Thyroid gland (tissue), 4 donors: ENCODE data around the gene ANKZF1. TPM values are rescaled to one million over a fixed set of nuclear protein-coding genes. Genes with fewer than 3 reads are reported as not detected.

Experiments used
- DNase-seq, 2 donors: peaks; one replicate each; pipeline ENCODE4 v3.0.0-alpha.2; 2019
- H3K27ac ChIP-seq, 3 donors: fragments of 200-600 bp; sonication (generic); 1 replicate in 2 of 3; 2 replicates in 1 of 3; pipeline ENCODE4 v1.5.1; 2016 to 2019; ENCODE audit warnings: mild to moderate bottlenecking in 1 of 3, moderate library complexity in 1 of 3
- H3K27me3 ChIP-seq: fragments of 200-600 bp; sonication (generic); one replicate; pipeline ENCODE4 v1.5.1; 2019
- H3K36me3 ChIP-seq, 2 donors: fragments of 200-600 bp; sonication (generic); one replicate each; pipeline ENCODE4 v1.5.1; 2016 to 2019
- H3K4me1 ChIP-seq, 2 donors: fragments of 200-600 bp; sonication (generic); one replicate each; pipeline ENCODE4 v1.5.1; 2017 to 2019
- H3K4me3 ChIP-seq, 3 donors: fragments of 200-600 bp; sonication (generic); replicated peaks in 1 of 3; 1 replicate in 2 of 3; 2 replicates in 1 of 3; pipeline ENCODE4 v1.5.1; 2016; ENCODE audit warnings: mild to moderate bottlenecking in 1 of 3
- H3K9me3 ChIP-seq: fragments of 200-600 bp; sonication (generic); one replicate; pipeline ENCODE4 v1.5.1; 2017
- POLR2A ChIP-seq, 2 donors: fragments of 450-650 bp; IDR thresholded peaks; one replicate each; pipeline ENCODE4 v1.6.1; 2017; ENCODE audit warnings: antibody characterized with exemption in 2 of 2, mild to moderate bottlenecking in 2 of 2, moderate library complexity in 1 of 2
- WGBS, 2 donors: methylation state at CpG; one replicate each; pipeline ENCODE4 v1.1.5; 2017; 5-methylcytosine and 5-hydroxymethylcytosine counted together
- intact Hi-C: fragments of 100-400 bp; cut with DNase I; formaldehyde crosslinking; loops from one replicate; pipeline ENCODE4 v1.15.1; 2023
- total RNA-seq, 4 donors: library from RNA; depleted of rRNA; stranded (reverse); fragments of >200 nt; gene quantifications; one replicate each; pipeline ENCODE4 v1.2.3, GENCODE V29; 2016
- TF ChIP-seq, protein P1 (sequence below), 6 experiments: fragments of 200-600 bp in 3 of 6; fragments of 450-650 bp in 3 of 6; sonication (generic) in 3 of 6; IDR thresholded peaks; one replicate each; pipeline ENCODE4 v1.5.1; 2016 to 2019; ENCODE audit warnings: antibody characterized with exemption in 6 of 6, mild to moderate bottlenecking in 2 of 6, inconsistent platforms in 1 of 6, moderate library complexity in 1 of 6

Gene ANKZF1
- total RNA-seq, 4 donors from 2014 or later = 38.1 to 66.4 (median 45.5) TPM

DNA sequence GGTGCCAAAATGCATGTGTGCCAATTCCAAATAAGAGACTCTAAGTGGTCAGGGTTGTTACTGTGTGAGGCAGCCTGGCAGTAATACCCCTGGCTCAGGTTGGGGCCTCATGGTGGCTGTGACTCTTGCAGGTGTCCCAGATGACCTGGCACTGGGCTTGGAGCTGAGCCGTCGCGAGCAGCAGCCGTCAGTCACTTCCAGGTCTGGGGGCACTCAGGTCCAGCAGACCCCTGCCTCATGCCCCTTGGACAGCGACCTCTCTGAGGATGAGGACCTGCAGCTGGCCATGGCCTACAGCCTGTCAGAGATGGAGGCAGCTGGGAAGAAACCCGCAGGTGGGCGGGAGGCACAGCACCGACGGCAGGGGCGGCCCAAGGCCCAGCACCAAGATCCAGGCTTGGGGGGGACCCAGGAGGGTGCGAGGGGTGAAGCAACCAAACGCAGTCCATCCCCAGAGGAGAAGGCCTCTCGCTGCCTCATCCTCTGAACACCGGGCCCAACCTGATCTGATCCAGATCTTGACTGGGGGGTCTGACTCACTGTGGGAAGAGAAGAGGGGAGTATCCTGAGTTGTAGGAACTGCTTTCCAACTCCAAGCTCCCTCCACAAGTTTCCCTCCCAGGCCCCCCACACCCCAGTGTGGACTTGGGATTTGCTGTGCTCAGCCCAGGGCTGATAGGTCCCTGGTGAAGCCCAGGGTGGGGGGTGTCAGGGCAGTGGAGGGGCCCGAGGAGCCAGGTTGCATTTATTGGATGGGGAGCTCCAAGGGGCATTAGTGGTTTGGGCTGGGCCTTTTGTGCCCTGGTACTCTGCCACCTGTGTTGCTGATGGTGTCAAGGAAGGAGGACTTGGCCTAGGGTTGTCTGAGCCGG, 55.1 kb downstream of the ANKZF1 start:
- intact Hi-C loops = loop anchor here (5.0 kb wide), 1 partner anchor 37 kb away; the partner anchor contains the start of genes GLB1L and STK16
- no peak overlapping the region for H3K4me3 ChIP-seq
- WGBS, 2 donors = 88 to 94% methylated on average over 9 to 15 of the region's 16 CpGs
- H3K27me3 ChIP-seq = no peaks in the 10 kb centered on the region
- peaks cover 5 to 16% of the 10 kb centered on the region in 2 donors for H3K4me1 ChIP-seq
- no peaks in the 10 kb centered on the region for H3K9me3 ChIP-seq
- TF ChIP-seq, protein P1, sequence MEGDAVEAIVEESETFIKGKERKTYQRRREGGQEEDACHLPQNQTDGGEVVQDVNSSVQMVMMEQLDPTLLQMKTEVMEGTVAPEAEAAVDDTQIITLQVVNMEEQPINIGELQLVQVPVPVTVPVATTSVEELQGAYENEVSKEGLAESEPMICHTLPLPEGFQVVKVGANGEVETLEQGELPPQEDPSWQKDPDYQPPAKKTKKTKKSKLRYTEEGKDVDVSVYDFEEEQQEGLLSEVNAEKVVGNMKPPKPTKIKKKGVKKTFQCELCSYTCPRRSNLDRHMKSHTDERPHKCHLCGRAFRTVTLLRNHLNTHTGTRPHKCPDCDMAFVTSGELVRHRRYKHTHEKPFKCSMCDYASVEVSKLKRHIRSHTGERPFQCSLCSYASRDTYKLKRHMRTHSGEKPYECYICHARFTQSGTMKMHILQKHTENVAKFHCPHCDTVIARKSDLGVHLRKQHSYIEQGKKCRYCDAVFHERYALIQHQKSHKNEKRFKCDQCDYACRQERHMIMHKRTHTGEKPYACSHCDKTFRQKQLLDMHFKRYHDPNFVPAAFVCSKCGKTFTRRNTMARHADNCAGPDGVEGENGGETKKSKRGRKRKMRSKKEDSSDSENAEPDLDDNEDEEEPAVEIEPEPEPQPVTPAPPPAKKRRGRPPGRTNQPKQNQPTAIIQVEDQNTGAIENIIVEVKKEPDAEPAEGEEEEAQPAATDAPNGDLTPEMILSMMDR (IDR thresholded peaks at IDR 0.05) = no peak
- no peak for TF ChIP-seq POLR2A (IDR thresholded peaks at IDR 0.05)
- H3K36me3 ChIP-seq = peaks cover 42% of the 10 kb centered on the region in 2 donors
- DNase-seq = no peak
- no peak overlapping the region for H3K27ac ChIP-seq

DNA sequence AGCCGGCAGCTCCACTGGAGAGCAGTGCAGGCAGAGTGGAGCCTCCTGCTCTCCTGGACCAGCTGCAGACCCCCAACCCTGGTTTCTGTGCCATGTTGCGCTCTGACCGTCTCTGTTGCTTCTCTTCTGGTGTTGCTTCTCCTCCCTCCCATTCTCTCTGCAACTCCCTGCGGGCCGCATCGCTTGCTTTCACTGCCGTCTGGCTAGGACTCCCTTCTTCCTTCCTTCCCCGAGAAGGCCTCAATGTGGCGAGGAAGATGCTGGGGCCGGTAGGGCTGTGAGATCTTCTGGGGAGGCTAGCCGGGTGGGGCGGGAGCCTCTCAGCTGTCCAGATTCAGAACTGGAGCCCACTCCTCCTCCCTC, 55.7 kb downstream of the ANKZF1 start:
- Histone ChIP-seq H3K4me3 (no peak overlapping the region), H3K27me3 (no peaks in the 10 kb centered on the region), H3K4me1 (peaks cover 0 to 13% of the 10 kb centered on the region in 2 donors), H3K36me3 (peaks cover 42% of the 10 kb centered on the region in 2 donors), H3K27ac (no peak overlapping the region), H3K9me3 (no peaks in the 10 kb centered on the region)
- no peak for DNase-seq
- 92 to 94% methylated on average over 12 of the region's 12 CpGs for WGBS, 2 donors
- intact Hi-C loops = no loop called here
- TF ChIP-seq POLR2A (IDR thresholded peaks at IDR 0.05) = no peak
- TF ChIP-seq, protein P1 (IDR thresholded peaks at IDR 0.05) = no peak

DNA sequence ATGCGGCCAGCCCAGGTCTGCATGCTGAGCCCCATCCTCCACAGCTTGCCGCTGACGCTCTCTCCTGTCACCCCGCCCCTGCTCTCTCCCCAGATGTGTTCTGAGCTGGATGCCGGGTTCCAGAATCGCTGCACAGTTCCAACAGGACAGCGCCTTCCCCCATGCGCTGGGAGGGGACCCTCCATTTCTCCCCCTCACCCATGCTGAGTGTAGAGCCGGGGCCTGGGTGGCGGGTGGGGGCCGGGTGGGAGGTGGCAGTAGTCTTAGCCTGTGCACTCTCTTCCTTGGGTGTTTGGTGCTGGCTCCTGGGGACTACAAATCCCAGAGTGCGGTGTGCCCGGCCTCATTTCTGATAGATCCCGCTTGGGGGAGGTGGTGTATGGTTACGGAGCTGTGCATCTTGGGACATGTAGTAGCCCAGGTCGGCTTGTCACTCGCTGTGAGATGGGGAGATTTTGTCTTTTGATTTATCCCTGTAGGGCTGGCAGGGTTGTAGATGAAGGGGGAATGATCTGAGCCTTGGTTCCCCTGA, 56.4 kb downstream of the ANKZF1 start:
- H3K27me3 ChIP-seq = no peaks in the 10 kb centered on the region
- TF ChIP-seq, protein P1 (IDR thresholded peaks at IDR 0.05) = no peak
- H3K4me3 ChIP-seq = no peak overlapping the region
- H3K4me1 ChIP-seq = peaks cover 0 to 11% of the 10 kb centered on the region in 2 donors
- H3K36me3 ChIP-seq = peaks cover 37 to 42% of the 10 kb centered on the region in 2 donors
- DNase-seq = no peak
- intact Hi-C loops = no loop called here
- 78 to 93% methylated on average over 11 to 14 of the region's 17 CpGs for WGBS, 2 donors
- H3K27ac ChIP-seq = no peak overlapping the region
- no peaks in the 10 kb centered on the region for H3K9me3 ChIP-seq

Other genes starting within 250 kb of the ANKZF1 start
- gene FEV, start 244.6 kb upstream of the ANKZF1 start, total RNA-seq = not detected
- gene CRYBA2, start 236.4 kb upstream of the ANKZF1 start, total RNA-seq = not detected
- 1 to 10 TPM in 1 of 4 donors, under 1 TPM in 2, not detected in 1; under 0.01 to 1.3 (median 0.78) TPM for gene CFAP65, start 188.3 kb upstream of the ANKZF1 start, total RNA-seq
- under 1 TPM in 1 of 4 donors, not detected in 3; 0.34 TPM for gene IHH, start 168.9 kb upstream of the ANKZF1 start, total RNA-seq
- 10 to 100 TPM in 3 of 4 donors, 1 to 10 TPM in 1; 8.6 to 13.8 (median 11.9) TPM for gene NHEJ1, start 69.0 kb upstream of the ANKZF1 start, total RNA-seq
- gene SLC23A3, start 59.8 kb upstream of the ANKZF1 start, total RNA-seq = 1 to 10 TPM; 1.1 to 3.9 (median 3.4) TPM
- gene CNPPD1, start 52.9 kb upstream of the ANKZF1 start, total RNA-seq = 100 to 1,000 TPM in 1 of 4 donors, 10 to 100 TPM in 3; 48.2 to 115 (median 65.0) TPM
- 100 to 1,000 TPM in 2 of 4 donors, 10 to 100 TPM in 2; 82.3 to 122 (median 100) TPM for gene RETREG2, start 51.5 kb upstream of the ANKZF1 start, total RNA-seq
- 100 to 1,000 TPM in 2 of 4 donors, 10 to 100 TPM in 2; 78.7 to 131 (median 92.0) TPM for gene ZFAND2B, start 23.0 kb upstream of the ANKZF1 start, total RNA-seq
- gene ABCB6, start 10.8 kb upstream of the ANKZF1 start, total RNA-seq = 10 to 100 TPM; 29.6 to 96.8 (median 63.6) TPM
- 10 to 100 TPM; 48.8 to 59.3 (median 54.6) TPM for gene ATG9A, start 170 bp upstream of the ANKZF1 start, total RNA-seq
- 10 to 100 TPM; 12.9 to 24.6 (median 14.9) TPM for gene GLB1L, start 15.6 kb downstream of the ANKZF1 start, total RNA-seq
- gene STK16, start 15.7 kb downstream of the ANKZF1 start, total RNA-seq = 10 to 100 TPM; 19.5 to 33.0 (median 24.9) TPM
- gene TUBA4B, start 23.4 kb downstream of the ANKZF1 start, total RNA-seq = not detected
- 10 to 100 TPM; 21.0 to 72.4 (median 34.8) TPM for gene TUBA4A, start 24.1 kb downstream of the ANKZF1 start, total RNA-seq
- gene DNAJB2, start 49.6 kb downstream of the ANKZF1 start, total RNA-seq = 100 to 1,000 TPM in 3 of 4 donors, 10 to 100 TPM in 1; 79.0 to 127 (median 116) TPM
- gene PTPRN, start 79.6 kb downstream of the ANKZF1 start, total RNA-seq = 1 to 10 TPM in 3 of 4 donors, not detected in 1; 1.9 to 4.6 (median 4.4) TPM
- not detected for gene RESP18, start 102.9 kb downstream of the ANKZF1 start, total RNA-seq
- 10 to 100 TPM; 35.9 to 49.5 (median 41.6) TPM for gene DNPEP, start 158.1 kb downstream of the ANKZF1 start, total RNA-seq
- 10 to 100 TPM; 26.7 to 54.4 (median 28.7) TPM for gene DES, start 188.6 kb downstream of the ANKZF1 start, total RNA-seq
- 1 to 10 TPM; 1.9 to 3.5 (median 3.3) TPM for gene SPEG, start 205.0 kb downstream of the ANKZF1 start, total RNA-seq